GM23338 (cell line): ENCODE data around the gene MED16. TPM values are rescaled to one million over a fixed set of nuclear protein-coding genes. Genes with fewer than 3 reads are reported as not detected.
A peak's percentile ranks its signal among the peaks of the same experiment; 100 is the strongest.

Experiments used
- ATAC-seq: fragments of 200-7000 bp; cut with Tn5 transposase; 3 replicates; pipeline ENCODE4 v1.9.1; 2020
- DNase-seq: peaks from one replicate; pipeline ENCODE4 v3.0.0-alpha.2; 2015; ENCODE audit warnings: low spot score
- H2AFZ ChIP-seq: fragments of 200-600 bp; sonication (generic); 2 replicates; pipeline ENCODE4 v1.8.0; 2016; ENCODE audit warnings: antibody characterized with exemption, mild to moderate bottlenecking, moderate library complexity
- H3F3A ChIP-seq: fragments of 200-600 bp; sonication (generic); replicated peaks from 2 replicates; pipeline ENCODE4 v1.8.0; 2017; ENCODE audit warnings: antibody characterized with exemption, mixed run types, low read depth
- H3K27ac ChIP-seq: fragments of 200-600 bp; sonication (generic); 2 replicates; pipeline ENCODE4 v1.6.1; 2016; ENCODE audit warnings: low read depth
- H3K27me3 ChIP-seq: fragments of 200-600 bp; sonication (generic); 2 replicates; pipeline ENCODE4 v1.8.0; 2016; ENCODE audit warnings: mild to moderate bottlenecking, mixed run types, moderate library complexity; ENCODE audit not compliant: insufficient read depth
- H3K36me3 ChIP-seq: fragments of 200-600 bp; sonication (generic); 2 replicates; pipeline ENCODE4 v1.8.0; 2016; ENCODE audit warnings: mild to moderate bottlenecking; ENCODE audit not compliant: insufficient read depth
- H3K4me1 ChIP-seq: fragments of 200-600 bp; sonication (generic); 2 replicates; pipeline ENCODE4 v1.8.0; 2016; ENCODE audit warnings: mild to moderate bottlenecking, moderate library complexity; ENCODE audit not compliant: insufficient read depth
- H3K4me2 ChIP-seq: fragments of 200-600 bp; sonication (generic); 2 replicates; pipeline ENCODE4 v1.7.1; 2017; ENCODE audit warnings: mixed run types
- H3K4me3 ChIP-seq: fragments of 200-600 bp; sonication (generic); 2 replicates; pipeline ENCODE4 v1.6.1; 2016; ENCODE audit warnings: mixed run types
- H3K79me2 ChIP-seq: fragments of 200-600 bp; sonication (generic); replicated peaks from 2 replicates; pipeline ENCODE4 v1.8.0; 2017; ENCODE audit warnings: mild to moderate bottlenecking; ENCODE audit not compliant: insufficient read depth
- H3K9me2 ChIP-seq: fragments of 200-600 bp; sonication (generic); 2 replicates; pipeline ENCODE4 v1.8.0; 2017; ENCODE audit not compliant: insufficient read depth
- H4K20me1 ChIP-seq: fragments of 200-600 bp; sonication (generic); replicated peaks from 2 replicates; pipeline ENCODE4 v1.8.0; 2017; ENCODE audit warnings: mild to moderate bottlenecking; ENCODE audit not compliant: insufficient read depth
- H3K27ac Mint-ChIP-seq: 2 replicates; pipeline ENCODE4 v1.8.0; 2020; ENCODE audit warnings: inconsistent platforms, mild to moderate bottlenecking, moderate library complexity, mixed read lengths
- H3K27me3 Mint-ChIP-seq: 3 replicates; pipeline ENCODE4 v1.8.0; 2022; ENCODE audit warnings: low read depth, mild to moderate bottlenecking, moderate library complexity, mixed read lengths, inconsistent platforms; ENCODE audit not compliant: insufficient read depth, poor library complexity
- H3K36me3 Mint-ChIP-seq: 3 replicates; pipeline ENCODE4 v1.8.0; 2021; ENCODE audit warnings: low read depth, mild to moderate bottlenecking, inconsistent platforms, moderate library complexity, mixed read lengths
- H3K4me1 Mint-ChIP-seq: 3 replicates; pipeline ENCODE4 v1.8.0; 2020; ENCODE audit warnings: mild to moderate bottlenecking, inconsistent platforms, mixed read lengths
- H3K4me3 Mint-ChIP-seq: 3 replicates; pipeline ENCODE4 v1.8.0; 2021; ENCODE audit warnings: moderate library complexity, mild to moderate bottlenecking, inconsistent platforms, mixed read lengths
- H3K9me3 Mint-ChIP-seq: 3 replicates; pipeline ENCODE4 v1.8.0; 2020; ENCODE audit warnings: moderate library complexity, mild to moderate bottlenecking, inconsistent platforms, mixed read lengths
- CREB1 ChIP-seq: fragments of 250-450 bp; sonication (Bioruptor Pico); IDR thresholded peaks from 2 replicates; pipeline ENCODE4 v1.5.0; 2020; ENCODE audit warnings: low read depth, mild to moderate bottlenecking, moderate library complexity
- EZH2 ChIP-seq: fragments of 200-600 bp; sonication (generic); IDR thresholded peaks from one replicate; pipeline ENCODE4 v1.8.0; 2017; ENCODE audit warnings: antibody characterized with exemption, mild to moderate bottlenecking, low read depth; ENCODE audit not compliant: unreplicated experiment
- EZH2phosphoT487 ChIP-seq: fragments of 200-600 bp; sonication (generic); IDR thresholded peaks from one replicate; pipeline ENCODE4 v1.8.1; 2018; ENCODE audit warnings: antibody characterized with exemption; ENCODE audit not compliant: unreplicated experiment
- NANOG ChIP-seq: IDR thresholded peaks from 2 replicates; pipeline ENCODE4 v1.6.1; 2016; ENCODE audit warnings: antibody characterized with exemption, borderline replicate concordance
- POLR2AphosphoS5 ChIP-seq: IDR thresholded peaks from 2 replicates; pipeline ENCODE4 v1.6.1; 2016; ENCODE audit warnings: antibody characterized with exemption, low read depth
- REST ChIP-seq: IDR thresholded peaks from one replicate; pipeline ENCODE4 v1.6.1; 2018; ENCODE audit warnings: antibody characterized with exemption; ENCODE audit not compliant: unreplicated experiment
- STAT1 ChIP-seq: IDR thresholded peaks from one replicate; pipeline ENCODE4 v1.6.1; 2016; ENCODE audit warnings: antibody characterized with exemption; ENCODE audit not compliant: unreplicated experiment
- ZNF114 ChIP-seq: fragments of 250-450 bp; sonication (Bioruptor Pico); IDR thresholded peaks from 2 replicates; pipeline ENCODE4 v1.5.0; 2020; ENCODE audit warnings: mild to moderate bottlenecking, moderate library complexity
- ZNF331 ChIP-seq: fragments of 250-450 bp; sonication (Bioruptor Pico); IDR thresholded peaks from 2 replicates; pipeline ENCODE4 v1.5.0; 2020; ENCODE audit warnings: low read depth, mild to moderate bottlenecking, moderate library complexity
- polyA plus RNA-seq: library from polyadenylated mRNA; unstranded; fragments of >200 nt; fragmentation: Nextera tagmentation; extraction: Ambion mirVana; gene quantifications from 2 replicates; pipeline ENCODE4 v1.2.1, GENCODE V29; 2016
- total RNA-seq: library from RNA; depleted of rRNA; stranded (reverse); fragments of >200 nt; shearing (Covaris generic); gene quantifications from 2 replicates; pipeline ENCODE4 v1.2.3, GENCODE V29; 2014
- TF ChIP-seq, protein P1 (sequence below), 2 experiments: fragments of 200-600 bp in 1 of 2; sonication (generic) in 1 of 2; conservative IDR thresholded peaks; 2 replicates each; pipeline versions ENCODE4 v1.5.1 to v1.6.1; 2016 to 2017; ENCODE audit warnings: antibody characterized with exemption in 2 of 2, low read depth in 2 of 2, mild to moderate bottlenecking in 2 of 2, moderate library complexity in 1 of 2

Gene MED16
- total and polyA plus RNA-seq, 2 experiments from 2014 or later, result 52.7 to 73.6 TPM

- no peak for TF ChIP-seq EZH2phosphoT487
- no peak for TF ChIP-seq CREB1 (CRISPR knock-in tag)
- no peak for TF ChIP-seq STAT1
- no peak for TF ChIP-seq ZNF331
Observed at GRCh38 chr19:898663-899062, 5.7 kb upstream of the MED16 start (continued).

DNA sequence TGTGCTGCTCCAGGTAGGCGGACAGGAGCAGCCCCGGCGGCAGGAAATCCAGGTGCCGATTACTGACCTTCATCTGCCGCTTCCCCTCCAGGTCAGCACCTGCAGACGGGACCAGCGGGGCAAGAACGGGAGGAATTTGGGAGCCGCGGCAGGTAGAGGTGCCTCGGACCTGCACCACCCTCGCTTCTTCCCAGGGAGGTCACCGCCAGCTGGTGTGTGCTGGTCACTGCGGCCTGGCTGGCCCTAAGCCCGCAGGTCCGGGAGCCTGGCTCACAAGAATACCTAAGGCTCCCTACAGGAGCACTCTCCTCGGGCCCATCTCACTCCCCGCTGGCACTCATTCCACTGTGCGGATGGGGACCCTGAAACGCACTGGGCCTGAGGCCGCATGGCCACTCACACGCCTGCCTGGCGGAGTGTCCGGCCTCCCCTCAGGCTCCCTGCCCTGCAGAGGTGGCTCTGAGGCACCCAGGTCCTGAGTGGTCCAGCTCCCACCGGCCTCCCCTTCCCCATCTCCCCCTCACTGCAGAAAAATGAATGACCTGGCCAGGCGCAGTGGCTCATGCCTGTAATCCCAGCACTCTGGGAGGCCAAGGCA, 4.6 kb upstream of the MED16 start:
- ATAC-seq (peak; percentile 22), DNase-seq (peak; percentile 79)
- H3K36me3 Mint-ChIP-seq, result peaks cover 15% of the 10 kb centered on the region
- peaks cover 19% of the 10 kb centered on the region for H3K27me3 Mint-ChIP-seq
- no peaks in the 10 kb centered on the region for H3K9me2 ChIP-seq
- no peak overlapping the region for H3K27ac Mint-ChIP-seq
- H3K4me3 ChIP-seq, result no peak overlapping the region
- H2AFZ ChIP-seq, result no peak overlapping the region
- peaks cover 3% of the 10 kb centered on the region; the same call in 1 of the 2 replicates for H3K4me1 ChIP-seq
- H3F3A ChIP-seq, result peaks cover 3% of the 10 kb centered on the region
- peaks cover 5% of the 10 kb centered on the region for H3K4me1 Mint-ChIP-seq
- H4K20me1 ChIP-seq, result peaks cover 2% of the 10 kb centered on the region; the same call in 1 of the 2 replicates
- H3K9me3 Mint-ChIP-seq, result peaks cover 3% of the 10 kb centered on the region; the same call in 1 of the 3 replicates
- no peak for TF ChIP-seq POLR2AphosphoS5
- TF ChIP-seq, protein P1, sequence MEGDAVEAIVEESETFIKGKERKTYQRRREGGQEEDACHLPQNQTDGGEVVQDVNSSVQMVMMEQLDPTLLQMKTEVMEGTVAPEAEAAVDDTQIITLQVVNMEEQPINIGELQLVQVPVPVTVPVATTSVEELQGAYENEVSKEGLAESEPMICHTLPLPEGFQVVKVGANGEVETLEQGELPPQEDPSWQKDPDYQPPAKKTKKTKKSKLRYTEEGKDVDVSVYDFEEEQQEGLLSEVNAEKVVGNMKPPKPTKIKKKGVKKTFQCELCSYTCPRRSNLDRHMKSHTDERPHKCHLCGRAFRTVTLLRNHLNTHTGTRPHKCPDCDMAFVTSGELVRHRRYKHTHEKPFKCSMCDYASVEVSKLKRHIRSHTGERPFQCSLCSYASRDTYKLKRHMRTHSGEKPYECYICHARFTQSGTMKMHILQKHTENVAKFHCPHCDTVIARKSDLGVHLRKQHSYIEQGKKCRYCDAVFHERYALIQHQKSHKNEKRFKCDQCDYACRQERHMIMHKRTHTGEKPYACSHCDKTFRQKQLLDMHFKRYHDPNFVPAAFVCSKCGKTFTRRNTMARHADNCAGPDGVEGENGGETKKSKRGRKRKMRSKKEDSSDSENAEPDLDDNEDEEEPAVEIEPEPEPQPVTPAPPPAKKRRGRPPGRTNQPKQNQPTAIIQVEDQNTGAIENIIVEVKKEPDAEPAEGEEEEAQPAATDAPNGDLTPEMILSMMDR (conservative IDR thresholded peaks at IDR 0.05; ENCODE audit: low read depth in 2 of 2), result 0 out of 4 replicates have a peak, but pooled peaks of 1 of the 2 experiments have one; percentile 21
- no peak overlapping the region for H3K4me2 ChIP-seq
- H3K79me2 ChIP-seq, result no peaks in the 10 kb centered on the region; the same call in 1 of the 2 replicates
- no peak overlapping the region for H3K27ac ChIP-seq
- H3K36me3 ChIP-seq, result no peaks in the 10 kb centered on the region
- H3K4me3 Mint-ChIP-seq, result no peak overlapping the region
- no peaks in the 10 kb centered on the region for H3K27me3 ChIP-seq

DNA sequence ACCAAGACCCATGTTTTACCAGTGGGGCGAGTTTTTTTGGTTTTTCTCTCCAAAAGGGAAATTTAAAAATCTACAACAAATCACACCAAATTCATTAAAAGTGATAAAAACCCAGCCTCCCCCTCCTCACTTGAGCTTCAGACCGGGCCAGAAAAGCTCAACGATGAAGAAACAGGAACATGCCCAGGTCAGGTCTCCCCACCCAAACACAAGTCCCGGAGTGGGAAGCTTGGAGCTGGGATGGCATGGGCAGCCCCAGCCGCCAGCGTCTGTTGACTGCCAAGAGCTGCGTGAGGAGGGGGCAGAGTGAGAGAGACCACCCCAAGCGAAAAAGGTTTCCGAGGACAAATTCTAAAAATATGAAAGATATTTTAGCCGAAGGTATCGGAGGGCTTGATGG, 4.0 kb upstream of the MED16 start:
- Histone ChIP-seq H2AFZ (no peak overlapping the region), H3F3A (peaks cover 3% of the 10 kb centered on the region), H3K36me3 (no peaks in the 10 kb centered on the region), H3K9me2 (no peaks in the 10 kb centered on the region), H3K4me1 (peaks cover 3% of the 10 kb centered on the region; the same call in 1 of the 2 replicates), H3K27me3 (no peaks in the 10 kb centered on the region), H3K27ac (no peak overlapping the region), H3K79me2 (no peaks in the 10 kb centered on the region; the same call in 1 of the 2 replicates), H3K4me2 (no peak overlapping the region), H4K20me1 (peaks cover 2% of the 10 kb centered on the region; the same call in 1 of the 2 replicates), H3K4me3 (no peak overlapping the region)
- Mint-ChIP-seq H3K4me1 (peaks cover 5% of the 10 kb centered on the region), H3K27ac (no peak overlapping the region), H3K4me3 (no peak overlapping the region), H3K36me3 (peaks cover 15% of the 10 kb centered on the region), H3K27me3 (peaks cover 19% of the 10 kb centered on the region), H3K9me3 (peaks cover 3% of the 10 kb centered on the region; the same call in 1 of the 3 replicates)
- DNase-seq (no peak), ATAC-seq (no peak)
- TF ChIP-seq POLR2AphosphoS5 (no peak), EZH2 (no peak), ZNF114 (CRISPR knock-in tag) (no peak), STAT1 (no peak), NANOG (no peak), REST (no peak), EZH2phosphoT487 (no peak)
